Posterior cingulate gyrus (tissue), 11 donors: Measurements from ENCODE around the gene TCFL5.

ENCODE experiments used
- DNase-seq, 10 donors: peaks; one replicate each; pipeline versions ENCODE4 v3.0.0 to v3.0.0-alpha.2; 2020 to 2021; ENCODE audit warnings: mixed read lengths in 3 of 10
- intact Hi-C: fragments of 100-400 bp; cut with DNase I; formaldehyde crosslinking; loops from one replicate; pipeline ENCODE4 v1.15.1; 2023

The TCFL5 gene

GRCh38 chr20:62840244-62841197 is 21.1 kb downstream of the TCFL5 start:
- peak in 4 of 10 donors; percentile 18 to 77 (median 56) for DNase-seq
- intact Hi-C loops, result no loop called here

- intact Hi-C loops, result no loop called here
- DNase-seq, result peak in 4 of 10 donors; percentile 17 to 69 (median 51)
Measured at GRCh38 chr20:62839816-62840215, 21.8 kb downstream of the TCFL5 start.

- DNase-seq, result peak in 4 of 10 donors; percentile 13 to 67 (median 44)
- intact Hi-C loops, result no loop called here
Measured at GRCh38 chr20:62839261-62839660, 22.4 kb downstream of the TCFL5 start.

GRCh38 chr20:62838128-62838891 is 23.3 kb downstream of the TCFL5 start:
- peak in 4 of 10 donors; percentile 19 to 74 (median 56) for DNase-seq
- intact Hi-C loops, result no loop called here

- intact Hi-C loops, result no loop called here
Measured at GRCh38 chr20:62837790-62838127, 23.9 kb downstream of the TCFL5 start.

GRCh38 chr20:62836967-62837490 is 24.6 kb downstream of the TCFL5 start:
- peak in 4 of 10 donors; percentile 5 to 67 (median 53) for DNase-seq
- intact Hi-C loops, result no loop called here

More at GRCh38 chr20:62837790-62838127, 23.9 kb downstream of the TCFL5 start:
- DNase-seq, result peak in 4 of 10 donors; percentile 2 to 67 (median 26)

- DNase-seq, result peak in 4 of 10 donors; percentile 27 to 86 (median 81)
- intact Hi-C loops, result no loop called here
Measured at GRCh38 chr20:62835931-62836861, 25.4 kb downstream of the TCFL5 start.

GRCh38 chr20:62834967-62835730 is 26.5 kb downstream of the TCFL5 start:
- intact Hi-C loops, result no loop called here
- peak in 4 of 10 donors; percentile 16 to 55 (median 44) for DNase-seq

GRCh38 chr20:62832951-62833391 is 28.7 kb downstream of the TCFL5 start:
- DNase-seq, result peak in 2 of 10 donors; percentile 14 to 67
- intact Hi-C loops, result no loop called here

- intact Hi-C loops, result no loop called here
- DNase-seq, result peak in 2 of 10 donors; percentile 21 to 69
Measured at GRCh38 chr20:62832212-62832922, 29.3 kb downstream of the TCFL5 start.

- DNase-seq, result peak in 1 of 10 donors; percentile 72
- intact Hi-C loops, result no loop called here
Measured at GRCh38 chr20:62831854-62832211, 29.8 kb downstream of the TCFL5 start.

- intact Hi-C loops, result no loop called here
- no peak for DNase-seq
Measured at GRCh38 chr20:62831361-62831788, 30.2 kb downstream of the TCFL5 start.

GRCh38 chr20:62830821-62831220 is 30.8 kb downstream of the TCFL5 start:
- intact Hi-C loops, result no loop called here
- peak in 1 of 10 donors; percentile 69 for DNase-seq

GRCh38 chr20:62830251-62830650 is 31.4 kb downstream of the TCFL5 start:
- DNase-seq, result peak in 1 of 10 donors; percentile 52
- intact Hi-C loops, result no loop called here

GRCh38 chr20:62829231-62830230 is 32.1 kb downstream of the TCFL5 start:
- DNase-seq, result peak in 1 of 10 donors; percentile 39

GRCh38 chr20:62828511-62829230 is 33.0 kb downstream of the TCFL5 start:
- intact Hi-C loops, result no loop called here
- no peak for DNase-seq

More at GRCh38 chr20:62829231-62830230, 32.1 kb downstream of the TCFL5 start:
- intact Hi-C loops, result no loop called here
